OCI-LY1 (cell line): ENCODE data around the gene MARK1.

Experiments
- H2AFZ ChIP-seq: fragments of 200-600 bp; sonication (generic), shearing (Covaris generic); 2 replicates; pipeline ENCODE4 v1.6.0; 2014; ENCODE audit warnings: antibody characterized with exemption, mild to moderate bottlenecking, low read length
- H3F3A ChIP-seq: fragments of 200-600 bp; sonication (generic), shearing (Covaris generic); 2 replicates; pipeline ENCODE4 v1.6.0; 2014; ENCODE audit warnings: mild to moderate bottlenecking, antibody characterized with exemption, low read length, moderate library complexity; ENCODE audit not compliant: insufficient read depth
- H3K27ac ChIP-seq: fragments of 200-600 bp; sonication (generic); 2 replicates; pipeline ENCODE4 v1.5.1; 2014; ENCODE audit warnings: low read length, mixed run types, mild to moderate bottlenecking, low read depth; ENCODE audit not compliant: poor library complexity, severe bottlenecking
- H3K27me3 ChIP-seq: fragments of 200-600 bp; sonication (generic); 2 replicates; pipeline ENCODE4 v1.6.0; 2014; ENCODE audit warnings: antibody characterized with exemption, mild to moderate bottlenecking, low read length, moderate library complexity; ENCODE audit not compliant: insufficient read depth
- H3K36me3 ChIP-seq: fragments of 200-600 bp; sonication (generic); 2 replicates; pipeline ENCODE4 v1.6.1; 2014; ENCODE audit warnings: mild to moderate bottlenecking, antibody characterized with exemption, low read length, moderate library complexity, mixed read lengths; ENCODE audit not compliant: insufficient read depth
- H3K4me1 ChIP-seq: fragments of 200-600 bp; sonication (generic); 2 replicates; pipeline ENCODE4 v1.5.1; 2014; ENCODE audit warnings: mild to moderate bottlenecking, low read length, moderate library complexity; ENCODE audit not compliant: insufficient read depth, severe bottlenecking
- H3K4me2 ChIP-seq: fragments of 200-600 bp; sonication (generic), shearing (Covaris generic); 2 replicates; pipeline ENCODE4 v1.6.1; 2014; ENCODE audit warnings: low read length
- H3K4me3 ChIP-seq: fragments of 200-600 bp; sonication (generic); 2 replicates; pipeline ENCODE4 v1.5.1; 2014; ENCODE audit warnings: low read length, low read depth, mild to moderate bottlenecking, mixed read lengths; ENCODE audit not compliant: poor library complexity, severe bottlenecking
- H3K79me2 ChIP-seq: fragments of 200-600 bp; shearing (Covaris generic); 2 replicates; pipeline ENCODE4 v1.6.1; 2016; ENCODE audit warnings: mixed run types, low read length, mixed read lengths; ENCODE audit not compliant: insufficient read depth
- H3K9ac ChIP-seq: fragments of 200-600 bp; sonication (generic), shearing (Covaris generic); 2 replicates; pipeline ENCODE4 v1.6.1; 2014; ENCODE audit warnings: mild to moderate bottlenecking, low read length, mixed read lengths
- H3K9me2 ChIP-seq: fragments of 200-600 bp; sonication (generic), shearing (Covaris generic); 2 replicates; pipeline ENCODE4 v1.6.1; 2014; ENCODE audit warnings: low read depth, mild to moderate bottlenecking, low read length, mixed read lengths
- H3K9me3 ChIP-seq: fragments of 200-600 bp; shearing (Covaris generic); 2 replicates; pipeline ENCODE4 v1.6.1; 2014; ENCODE audit warnings: low read length, mixed read lengths
- H4K20me1 ChIP-seq: fragments of 200-600 bp; sonication (generic), shearing (Covaris generic); 2 replicates; pipeline ENCODE4 v1.6.0; 2016; ENCODE audit warnings: mild to moderate bottlenecking, low read length; ENCODE audit not compliant: insufficient read depth
- CTCF ChIP-seq: fragments of 200-600 bp; sonication (generic), shearing (Covaris generic); IDR thresholded peaks from 2 replicates; pipeline ENCODE4 v1.5.1; 2017; ENCODE audit warnings: mild to moderate bottlenecking, antibody characterized with exemption, low read length, moderate library complexity, mixed read lengths
- EZH2 ChIP-seq: fragments of 200-600 bp; sonication (generic), shearing (Covaris generic); IDR thresholded peaks from 2 replicates; pipeline ENCODE4 v1.8.0; 2017; ENCODE audit warnings: borderline replicate concordance, mixed run types, mild to moderate bottlenecking, antibody characterized with exemption, low read length, moderate library complexity, mixed read lengths

MARK1 gene

GRCh38 chr1:220572416-220572815 is 44.5 kb downstream of the MARK1 start:
- Histone ChIP-seq H2AFZ (no peak overlapping the region), H3K79me2 (no peaks in the 10 kb centered on the region), H3K9me2 (no peaks in the 10 kb centered on the region), H4K20me1 (no peaks in the 10 kb centered on the region), H3K36me3 (no peaks in the 10 kb centered on the region), H3K9ac (no peak overlapping the region), H3K27ac (no peak overlapping the region), H3K27me3 (no peaks in the 10 kb centered on the region), H3F3A (no peaks in the 10 kb centered on the region), H3K9me3 (peaks cover 6% of the 10 kb centered on the region; the same call in 1 of the 2 replicates), H3K4me1 (no peaks in the 10 kb centered on the region), H3K4me3 (no peak overlapping the region), H3K4me2 (no peak overlapping the region)
- TF ChIP-seq CTCF (no peak), EZH2 (no peak)

- no peak for TF ChIP-seq EZH2
- no peak for TF ChIP-seq CTCF
- no peaks in the 10 kb centered on the region for H3K27me3 ChIP-seq
- H2AFZ ChIP-seq: no peak overlapping the region
- no peaks in the 10 kb centered on the region for H3K9me2 ChIP-seq
- no peaks in the 10 kb centered on the region for H3K36me3 ChIP-seq
- no peaks in the 10 kb centered on the region for H3K79me2 ChIP-seq
- H3K4me3 ChIP-seq: no peak overlapping the region
- no peaks in the 10 kb centered on the region for H3F3A ChIP-seq
- no peaks in the 10 kb centered on the region for H4K20me1 ChIP-seq
- H3K4me2 ChIP-seq: no peak overlapping the region
- H3K4me1 ChIP-seq: no peaks in the 10 kb centered on the region
- peaks cover 6% of the 10 kb centered on the region; the same call in 1 of the 2 replicates for H3K9me3 ChIP-seq
- H3K9ac ChIP-seq: no peak overlapping the region
- no peak overlapping the region for H3K27ac ChIP-seq
Observed at GRCh38 chr1:220573836-220574235, 45.9 kb downstream of the MARK1 start.

GRCh38 chr1:220575718-220576497 is 48.0 kb downstream of the MARK1 start:
- Histone ChIP-seq H3K36me3 (no peaks in the 10 kb centered on the region), H3K4me1 (no peaks in the 10 kb centered on the region), H3K4me2 (no peak overlapping the region), H3K9me2 (no peaks in the 10 kb centered on the region), H3K27me3 (no peaks in the 10 kb centered on the region), H3K9me3 (peaks cover 6% of the 10 kb centered on the region; the same call in 1 of the 2 replicates), H3F3A (no peaks in the 10 kb centered on the region), H2AFZ (no peak overlapping the region), H3K27ac (no peak overlapping the region), H4K20me1 (no peaks in the 10 kb centered on the region), H3K79me2 (no peaks in the 10 kb centered on the region), H3K9ac (no peak overlapping the region), H3K4me3 (no peak overlapping the region)
- no peak for TF ChIP-seq CTCF
- TF ChIP-seq EZH2: no peak
